GM12878 (cell line): ENCODE data around the gene ANKRD31. TPM values are rescaled to one million over a fixed set of nuclear protein-coding genes. Genes with fewer than 3 reads are reported as not detected.

Source experiments
- ATAC-seq: fragments of 200-7000 bp; cut with Tn5 transposase; 3 replicates; pipeline ENCODE4 v1.9.1; 2020; ENCODE audit warnings: mild to moderate bottlenecking, moderate library complexity
- BruUV-seq: library from RNA; stranded (reverse); fragments of 400-500 nt; replicated peaks from 2 replicates; lab custom pipeline; 2021; lab: Mats Ljungman, UMichigan
- CTCF ChIA-PET: fragments of 300-600 bp; sonication (Branson Sonifier 250); formaldehyde crosslinking; extraction: SDS; loops from one replicate; lab custom pipeline; 2021; ENCODE audit warnings: inconsistent platforms; lab: Yijun Ruan, JAX
- POLR2A ChIA-PET: fragments of 350-600 bp; formaldehyde crosslinking; extraction: SDS; loops from one replicate; lab custom pipeline; 2021; ENCODE audit warnings: inconsistent platforms; lab: Charles Lee
- RAD21 ChIA-PET: fragments of 300-600 bp; sonication (Branson Sonifier 250); formaldehyde crosslinking; loops from one replicate; lab custom pipeline; 2023; ENCODE audit warnings: antibody characterized with exemption; ENCODE audit not compliant: unreplicated experiment; lab: Charles Lee
- SMC1A ChIA-PET: fragments of 300-600 bp; sonication (Branson Sonifier 250); formaldehyde crosslinking; loops from one replicate; lab custom pipeline; 2023; ENCODE audit not compliant: unreplicated experiment, uncharacterized antibody; lab: Charles Lee
- DNase-seq: peaks from one replicate; pipeline ENCODE4 v3.0.0-alpha.2; 2011; ENCODE audit warnings: low read depth, low spot score
- FAIRE-seq: peaks from 3 replicates; lab custom pipeline; 2011; peaks lifted over from hg19 to GRCh38; lab: Jason Lieb, UNC
- H2AFZ ChIP-seq: 2 replicates; pipeline ENCODE4 v1.6.0; 2011; ENCODE audit warnings: low read depth, low read length, control low read depth; ENCODE audit not compliant: control insufficient read depth
- H3K27ac ChIP-seq: 2 replicates; pipeline ENCODE4 v1.5.1; 2011; ENCODE audit warnings: control low read depth; ENCODE audit not compliant: control insufficient read depth, insufficient read depth
- H3K27me3 ChIP-seq, 2 experiments: replicated peaks in 1 of 2; 2 replicates each; pipeline versions ENCODE4 v1.6.0 to v1.6.1; 2011; ENCODE audit warnings: low read length in 1 of 2; ENCODE audit not compliant: control insufficient read depth in 2 of 2, insufficient read depth in 2 of 2
- H3K36me3 ChIP-seq, 2 experiments: 2 replicates each; pipeline ENCODE4 v1.5.1; 2011; ENCODE audit warnings: low read length in 1 of 2; ENCODE audit not compliant: control insufficient read depth in 2 of 2, insufficient read depth in 2 of 2
- H3K4me1 ChIP-seq: 2 replicates; pipeline ENCODE4 v1.6.1; 2011; ENCODE audit warnings: mild to moderate bottlenecking, low read length, moderate library complexity, mixed read lengths; ENCODE audit not compliant: control insufficient read depth, insufficient read depth
- H3K4me2 ChIP-seq: 2 replicates; pipeline ENCODE4 v1.6.0; 2011; ENCODE audit warnings: control low read depth; ENCODE audit not compliant: control insufficient read depth, insufficient read depth
- H3K4me3 ChIP-seq: fragments of 200-600 bp; sonication (generic); 2 replicates; pipeline ENCODE4 v1.5.1; 2016
- H3K79me2 ChIP-seq: 2 replicates; pipeline ENCODE4 v1.6.0; 2011; ENCODE audit warnings: low read length; ENCODE audit not compliant: control insufficient read depth, insufficient read depth
- H3K9ac ChIP-seq: 2 replicates; pipeline ENCODE4 v1.8.0; 2011; ENCODE audit warnings: low read length, control low read depth, mixed read lengths; ENCODE audit not compliant: control insufficient read depth, insufficient read depth
- H3K9me3 ChIP-seq: replicated peaks from 3 replicates; pipeline ENCODE4 v1.5.1; 2011; ENCODE audit warnings: mild to moderate bottlenecking, low read length; ENCODE audit not compliant: control insufficient read depth, insufficient read depth
- H4K20me1 ChIP-seq: 2 replicates; pipeline ENCODE4 v1.6.0; 2011; ENCODE audit not compliant: control insufficient read depth, insufficient read depth
- BACH1 ChIP-seq: fragments of 450-650 bp; IDR thresholded peaks from 2 replicates; pipeline ENCODE4 v1.6.1; 2017; ENCODE audit warnings: mild to moderate bottlenecking, borderline replicate concordance
- CBFB ChIP-seq: IDR thresholded peaks from 2 replicates; pipeline ENCODE4 v1.6.1; 2016; ENCODE audit warnings: antibody characterized with exemption, low read depth
- E2F8 ChIP-seq: fragments of 450-650 bp; IDR thresholded peaks from 2 replicates; pipeline ENCODE4 v1.6.1; 2018; ENCODE audit warnings: mild to moderate bottlenecking, low read depth, moderate library complexity; ENCODE audit not compliant: partially characterized antibody
- FOXM1 ChIP-seq: IDR thresholded peaks from 2 replicates; pipeline ENCODE4 v1.6.1; 2012; ENCODE audit warnings: low read depth, mild to moderate bottlenecking, inconsistent platforms, low read length, moderate library complexity
- IKZF2 ChIP-seq, 2 experiments: fragments of 450-650 bp; IDR thresholded peaks; 2 replicates each; pipeline ENCODE4 v1.6.1; 2017; ENCODE audit warnings: mild to moderate bottlenecking in 2 of 2, moderate library complexity in 2 of 2
- RB1 ChIP-seq: fragments of 450-650 bp; formaldehyde crosslinking; IDR thresholded peaks from 2 replicates; pipeline ENCODE4 v1.6.1; 2017; ENCODE audit warnings: mild to moderate bottlenecking, borderline replicate concordance
- STAT3 ChIP-seq: IDR thresholded peaks from 2 replicates; pipeline ENCODE4 v1.6.1; 2011; ENCODE audit warnings: low read depth, low read length, improper control_type of control experiment
- SUPT20H ChIP-seq: IDR thresholded peaks from 2 replicates; pipeline ENCODE4 v1.6.1; 2011; ENCODE audit warnings: low read depth, mild to moderate bottlenecking, low read length, moderate library complexity, borderline replicate concordance; ENCODE audit not compliant: control insufficient read depth
- TBL1XR1 ChIP-seq: IDR thresholded peaks from 2 replicates; pipeline ENCODE4 v1.6.1; 2012; ENCODE audit warnings: low read depth, low read length, improper control_type of control experiment
- TCF3 ChIP-seq: IDR thresholded peaks from 2 replicates; pipeline ENCODE4 v1.6.1; 2012; ENCODE audit warnings: low read depth, mild to moderate bottlenecking, low read length, borderline replicate concordance; ENCODE audit not compliant: insufficient read depth
- ZBTB11 ChIP-seq: fragments of 450-650 bp; formaldehyde crosslinking; IDR thresholded peaks from 2 replicates; pipeline ENCODE4 v1.5.0; 2022; ENCODE audit warnings: mild to moderate bottlenecking, missing genetic modification characterization
- ZNF24 ChIP-seq: fragments of 450-650 bp; IDR thresholded peaks from 2 replicates; pipeline ENCODE4 v1.6.1; 2017; ENCODE audit warnings: antibody characterized with exemption, mild to moderate bottlenecking
- ZNF592 ChIP-seq: fragments of 450-650 bp; IDR thresholded peaks from 2 replicates; pipeline ENCODE4 v1.6.1; 2017; ENCODE audit warnings: mild to moderate bottlenecking, moderate library complexity
- WGBS: methylation state at CpG from one replicate; pipeline ENCODE4 v1.1.6; 2016; ENCODE audit warnings: low lambda C conversion rate; ENCODE audit not compliant: insufficient replicate concordance, insufficient coverage; ENCODE audit errors: missing lambda C conversion rate; 5-methylcytosine and 5-hydroxymethylcytosine counted together
- in situ Hi-C: fragments of 300-500 bp; cut with MboI; formaldehyde crosslinking; loops from 9 replicates; pipeline ENCODE4 v1.14.3; 2018; ENCODE audit warnings: mixed read lengths
- intact Hi-C: fragments of 100-400 bp; cut with micrococcal nuclease; formaldehyde crosslinking; loops from one replicate; pipeline ENCODE4 v1.14.2; 2022; ENCODE audit not compliant: unreplicated experiment
- polyA plus RNA-seq, 11 experiments: library from polyadenylated mRNA; depleted of rRNA in 4 of 11; unstranded in 6 of 11; stranded (reverse) in 5 of 11; fragments of >200 nt; fragmentation: Nextera tagmentation in 4 of 11; fragmentation: Illumina TruSeq in 1 of 11; extraction: Ambion mirVana in 4 of 11; extraction: Trizol in 1 of 11; gene quantifications; 1 replicate in 1 of 11; 2 replicates in 10 of 11; pipeline versions ENCODE4 v1.2.1 to v1.2.3, GENCODE V29; 2011 to 2016; ENCODE audit warnings: inconsistent platforms in 2 of 11, missing spikeins in 2 of 11, low read depth in 1 of 11
- total RNA-seq, 4 experiments: library from RNA; depleted of rRNA in 3 of 4; stranded (reverse); fragments of >200 nt in 3 of 4; fragmentation: Illumina TruSeq in 1 of 4; extraction: Trizol in 1 of 4; gene quantifications; 2 replicates each; pipeline versions ENCODE4 v1.2.1 to v1.2.3, GENCODE V29; 2013 to 2021

The ANKRD31 gene
- total and polyA plus RNA-seq, 10 of the 15 experiments (the other 5 are each of a cell fraction or from before 2014, with no cell fraction given) = under 0.01 to 0.10 (median 0.04) TPM; not detected in 3

GRCh38 chr5:75089137-75089536, 147.5 kb downstream of the ANKRD31 start (continued):
- TF ChIP-seq ZNF592 (no peak), IKZF2 (IDR thresholded peaks at IDR 0.05) (no peak)

- H3K9me3 ChIP-seq = no peaks in the 10 kb centered on the region
- no peak overlapping the region for H3K4me2 ChIP-seq
- no peaks in the 10 kb centered on the region for H3K4me1 ChIP-seq
- H3K79me2 ChIP-seq = no peaks in the 10 kb centered on the region
- FAIRE-seq (no peak), DNase-seq (no peak), ATAC-seq (no peak)
- no peaks in the 10 kb centered on the region for H4K20me1 ChIP-seq
- no peak overlapping the region for H2AFZ ChIP-seq
- H3K27me3 ChIP-seq = peaks cover 5 to 8% of the 10 kb centered on the region in 2 experiments; a peak in 3 of 4 replicates
- 89% methylated on average over 3 of the region's 3 CpGs for WGBS
- POLR2A ChIA-PET = no interaction called here
- SMC1A ChIA-PET = no interaction called here
- CTCF ChIA-PET = no interaction called here
- H3K27ac ChIP-seq = no peak overlapping the region
- no peak overlapping the region for H3K4me3 ChIP-seq
- no TSS peak for BruUV-seq
- intact Hi-C loops = no loop called here
- in situ Hi-C loops = no loop called here
- RAD21 ChIA-PET = no interaction called here
- no peak overlapping the region for H3K9ac ChIP-seq
- H3K36me3 ChIP-seq = no peaks in the 10 kb centered on the region
- TF ChIP-seq SUPT20H = no peak
- no peak for TF ChIP-seq TCF3
- TF ChIP-seq ZBTB11 (CRISPR knock-in tag) = no peak
- TF ChIP-seq BACH1 = no peak
- TF ChIP-seq ZNF24 = no peak
- TF ChIP-seq TBL1XR1 = no peak
- TF ChIP-seq FOXM1 = no peak
- TF ChIP-seq CBFB = no peak
- no peak for TF ChIP-seq RB1
- no peak for TF ChIP-seq E2F8
- no peak for TF ChIP-seq STAT3
Observed at GRCh38 chr5:75088648-75089047, 148.0 kb downstream of the ANKRD31 start.
